ENCODE results near the gene FCHO2.

GRCh38 chr5:73007051-73007450 lies 51.2 kb downstream of the FCHO2 start:
- TF ChIP-seq CTCF (IDR thresholded peaks at IDR 0.05) (no peak), POLR2A (IDR thresholded peaks at IDR 0.05) (no peak), EP300 (IDR thresholded peaks at IDR 0.05) (no peak)

All from tibial nerve (tissue), 4 donors.